Measurements from ENCODE around the gene ITIH2.

Gene ITIH2

DNA sequence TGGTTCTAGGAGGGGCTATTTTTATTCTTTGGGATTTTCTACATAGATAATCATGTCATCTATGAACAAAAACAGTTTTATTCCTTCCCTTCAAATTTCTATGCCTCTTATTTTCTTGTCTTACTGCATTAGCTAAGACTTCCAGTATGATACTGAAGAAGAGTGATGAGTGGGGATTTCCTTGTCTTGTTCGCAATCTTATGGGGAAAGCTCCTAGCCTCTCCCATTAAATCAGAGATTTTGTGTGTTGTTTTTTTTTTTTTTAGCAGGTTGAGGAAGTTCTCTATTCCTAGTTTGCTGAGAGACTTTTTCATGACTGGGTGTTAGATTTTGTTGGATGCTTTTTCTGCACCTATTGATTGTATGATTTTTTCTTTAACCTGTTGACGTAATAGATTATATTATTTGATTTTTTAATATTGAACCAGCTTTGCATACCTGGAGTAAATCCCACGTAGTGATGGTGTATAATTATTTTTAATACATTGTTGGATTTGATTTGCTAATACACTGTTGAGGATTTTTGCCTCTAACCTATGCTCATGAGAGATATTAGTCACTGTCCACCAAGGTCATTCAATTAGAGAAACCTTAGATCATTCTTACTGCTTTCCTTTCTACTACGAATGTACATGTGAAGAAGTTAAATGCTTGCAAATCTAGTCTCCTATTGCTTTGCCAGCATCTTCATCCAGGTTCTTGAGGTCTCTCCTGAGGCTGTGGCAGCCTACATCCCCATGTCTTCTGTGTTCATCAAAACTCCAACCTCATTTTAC lies 91.3 kb downstream of the ITIH2 start:
- no peak for DNase-seq (ENCODE audit: low read depth)

DNA sequence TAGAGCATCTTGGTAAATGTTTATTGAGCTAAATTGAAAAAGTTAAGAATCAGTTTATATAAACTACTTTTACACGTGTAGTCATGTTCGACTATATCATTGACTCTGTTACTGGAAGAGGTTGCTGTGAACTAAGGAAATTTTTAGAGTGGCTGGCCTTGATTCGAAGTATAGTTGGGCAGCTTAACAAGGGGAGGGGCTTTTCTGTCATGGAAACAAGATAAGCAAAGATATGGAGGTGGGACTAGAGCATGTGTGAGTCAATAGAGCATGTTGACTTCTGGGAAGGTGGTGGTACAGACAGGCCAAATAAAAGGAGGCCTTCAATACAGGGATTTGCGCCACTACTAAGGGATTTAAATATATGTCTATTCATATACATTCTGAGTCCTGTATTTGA lies 92.5 kb downstream of the ITIH2 start:
- DNase-seq (ENCODE audit: low read depth) = no peak

DNA sequence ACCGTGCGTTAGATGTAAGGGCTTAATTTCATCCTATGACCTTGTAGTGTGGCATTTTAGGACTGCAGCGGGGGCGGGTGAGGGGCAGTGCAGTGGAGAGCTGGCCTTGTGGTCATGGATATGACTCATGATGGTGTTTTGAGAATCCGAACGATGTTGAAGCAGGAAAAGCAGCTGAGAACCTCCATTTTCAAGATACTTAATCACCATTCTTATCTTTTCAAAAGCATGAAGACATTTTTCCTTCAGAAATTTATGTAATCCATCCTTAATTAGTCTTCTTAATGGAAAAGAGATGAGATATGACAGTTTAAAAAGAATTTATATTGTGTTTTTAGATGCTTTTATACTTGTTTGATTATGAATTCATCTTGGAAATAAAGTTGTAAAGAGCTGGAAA lies 94.5 kb downstream of the ITIH2 start:
- DNase-seq (ENCODE audit: low read depth) = no peak

Measured in activated T-cell treated with anti-CD3 and anti-CD28 coated beads for 24 hours (primary cell).